ENCODE data around the gene ZCCHC14. TPM values are rescaled to one million over a fixed set of nuclear protein-coding genes. Genes with fewer than 3 reads are reported as not detected.
A peak's percentile ranks its signal among the peaks of the same experiment; 100 is the strongest.
"Not testable (repeated sequence)": the region's sequence is repeated elsewhere in the genome, so short reads cannot be mapped to it uniquely, and the experiment has no call there.

ZCCHC14 gene
- total and polyA plus RNA-seq, 5 experiments from 2014 or later: 0.37 to 33.8 (median 0.85) TPM

- H3K27me3 Mint-ChIP-seq: peaks cover 0 to 3% (median 0%) of the 10 kb centered on the region in 5 donors
- POLR2A ChIA-PET: interaction anchor here (1.0 to 4.3 kb wide), 13 partner anchors 10 to 567 kb away, joined by 3 to 50 read pairs (median 4); partner anchors contain the start of genes BANP, C16orf95, KLHDC4 and MAP1LC3B
- peaks cover 0 to 4% (median 0%) of the 10 kb centered on the region in 9 donors for H3K9me3 Mint-ChIP-seq
- H3K36me3 Mint-ChIP-seq: peaks cover 0 to 8% (median 3%) of the 10 kb centered on the region in 3 donors
- ATAC-seq (no peak), DNase-seq (peak in 1 of 10 donors; percentile 38)
- H3K4me1 Mint-ChIP-seq: peaks cover 24 to 69% (median 58%) of the 10 kb centered on the region in 4 donors
- H3K4me3 Mint-ChIP-seq: peak overlapping the region; percentile 81 to 96 (median 92)
- H3K27ac Mint-ChIP-seq: peak overlapping the region; percentile 91 to 100 (median 96)
Observed at GRCh38 chr16:87384162-87384874, 108.5 kb downstream of the ZCCHC14 start.

GRCh38 chr16:87383505-87384161, 109.2 kb downstream of the ZCCHC14 start, which contains the start of gene FBXO31:
Gene FBXO31, minus strand, starts transcription at chr16:87383776. Its CDS starts 32 bp downstream, at chr16:87383744.
- Mint-ChIP-seq H3K9me3 (peaks cover 0 to 4% (median 0%) of the 10 kb centered on the region in 9 donors), H3K27me3 (peaks cover 0 to 3% (median 0%) of the 10 kb centered on the region in 5 donors), H3K27ac (peak within 1 kb of the TSS; percentile 91 to 100 (median 96)), H3K36me3 (peaks cover 0 to 11% (median 7%) of the 10 kb centered on the region in 3 donors), H3K4me1 (peaks cover 26 to 69% (median 57%) of the 10 kb centered on the region in 4 donors), H3K4me3 (peak within 1 kb of the TSS; percentile 81 to 96 (median 92))
- POLR2A ChIA-PET: interaction anchor here (0.6 to 4.3 kb wide), 14 partner anchors 10 to 567 kb away, joined by 3 to 50 read pairs (median 4); partner anchors contain the start of genes BANP, C16orf95, KLHDC4 and MAP1LC3B
- peak; percentile 66 to 69 for ATAC-seq
- DNase-seq: peak; percentile 80 to 96 (median 92)

- Mint-ChIP-seq H3K36me3 (peaks cover 0 to 18% (median 7%) of the 10 kb centered on the region in 3 donors), H3K4me1 (peaks cover 20 to 61% (median 44%) of the 10 kb centered on the region in 4 donors), H3K4me3 (peak overlapping the region; percentile 79 to 92 (median 86)), H3K27me3 (peaks cover 0 to 3% (median 0%) of the 10 kb centered on the region in 5 donors), H3K27ac (peak overlapping the region; percentile 57 to 96 (median 88)), H3K9me3 (peaks cover 0 to 4% (median 0%) of the 10 kb centered on the region in 9 donors)
- POLR2A ChIA-PET: interaction anchor here (0.6 to 4.3 kb wide), 3 partner anchors 12 to 64 kb away, joined by 3 to 50 read pairs (median 34); partner anchors contain the start of genes C16orf95 and MAP1LC3B
- ATAC-seq (no peak), DNase-seq (peak in 1 of 10 donors; percentile 4)
Observed at GRCh38 chr16:87382023-87382785, 110.6 kb downstream of the ZCCHC14 start.

GRCh38 chr16:87380881-87381280, 111.9 kb downstream of the ZCCHC14 start:
- Mint-ChIP-seq H3K27me3 (peaks cover 0 to 3% (median 0%) of the 10 kb centered on the region in 5 donors), H3K4me1 (peaks cover 21 to 61% (median 48%) of the 10 kb centered on the region in 4 donors), H3K4me3 (peak overlapping the region; percentile 13 to 92 (median 78)), H3K36me3 (peaks cover 0 to 31% (median 7%) of the 10 kb centered on the region in 3 donors), H3K9me3 (peaks cover 0 to 4% (median 0%) of the 10 kb centered on the region in 9 donors), H3K27ac (peak overlapping the region in 8 of 10 donors; percentile 31 to 93 (median 68))
- ATAC-seq (no peak), DNase-seq (no peak)
- POLR2A ChIA-PET: interaction anchor here (4.3 kb wide), 1 partner anchor 13 kb away, joined by 50 read pairs; the partner anchor contains the start of gene MAP1LC3B

- peaks cover 23 to 61% (median 52%) of the 10 kb centered on the region in 4 donors for H3K4me1 Mint-ChIP-seq
- POLR2A ChIA-PET: interaction anchor here (0.7 kb wide), 1 partner anchor 56 kb away, joined by 4 read pairs; no protein-coding TSS in a partner anchor
Observed at GRCh38 chr16:87380403-87380802, 112.4 kb downstream of the ZCCHC14 start.

GRCh38 chr16:87379312-87379752, 113.5 kb downstream of the ZCCHC14 start:
- POLR2A ChIA-PET, DNase-seq, H3K9me3 Mint-ChIP-seq, ATAC-seq, H3K27me3 Mint-ChIP-seq: not testable (repeated sequence)
- H3K4me3 Mint-ChIP-seq: peak overlapping the region in 2 of 10 donors; percentile 24 to 29
- peaks cover 23 to 61% (median 54%) of the 10 kb centered on the region in 4 donors for H3K4me1 Mint-ChIP-seq
- peaks cover 0 to 37% (median 7%) of the 10 kb centered on the region in 3 donors for H3K36me3 Mint-ChIP-seq
- H3K27ac Mint-ChIP-seq: peak overlapping the region in 2 of 10 donors; percentile 6 to 74

More at GRCh38 chr16:87380403-87380802, 112.4 kb downstream of the ZCCHC14 start:
- Mint-ChIP-seq H3K9me3 (peaks cover 0 to 4% (median 0%) of the 10 kb centered on the region in 9 donors), H3K27me3 (peaks cover 0 to 3% (median 0%) of the 10 kb centered on the region in 5 donors), H3K36me3 (peaks cover 0 to 35% (median 7%) of the 10 kb centered on the region in 3 donors), H3K27ac (peak overlapping the region in 6 of 10 donors; percentile 5 to 93 (median 59)), H3K4me3 (peak overlapping the region in 5 of 10 donors; percentile 65 to 92 (median 81))
- DNase-seq (no peak), ATAC-seq (no peak)

- Mint-ChIP-seq H3K4me1 (peaks cover 16 to 61% (median 48%) of the 10 kb centered on the region in 4 donors), H3K36me3 (peaks cover 0 to 47% (median 4%) of the 10 kb centered on the region in 3 donors), H3K27ac (peak overlapping the region in 1 of 10 donors; percentile 37), H3K4me3 (no peak overlapping the region), H3K27me3 (no peaks in the 10 kb centered on the region), H3K9me3 (no peaks in the 10 kb centered on the region)
- ATAC-seq: no peak
- DNase-seq: no peak
- POLR2A ChIA-PET: no interaction called here
Observed at GRCh38 chr16:87376660-87377059, 116.2 kb downstream of the ZCCHC14 start.

- POLR2A ChIA-PET: interaction anchor here (0.6 kb wide), 1 partner anchor 10 kb away, joined by 3 read pairs; no protein-coding TSS in a partner anchor
- Mint-ChIP-seq H3K36me3 (peaks cover 0 to 41% (median 4%) of the 10 kb centered on the region in 3 donors), H3K4me1 (peaks cover 15 to 59% (median 41%) of the 10 kb centered on the region in 4 donors), H3K27ac (peak overlapping the region in 1 of 10 donors; percentile 26), H3K9me3 (no peaks in the 10 kb centered on the region), H3K27me3 (no peaks in the 10 kb centered on the region), H3K4me3 (no peak overlapping the region)
- DNase-seq (no peak), ATAC-seq (no peak)
Observed at GRCh38 chr16:87375426-87376135, 117.2 kb downstream of the ZCCHC14 start.

- H3K4me3 Mint-ChIP-seq: no peak overlapping the region
- DNase-seq: no peak
- H3K27me3 Mint-ChIP-seq: no peaks in the 10 kb centered on the region
- no peaks in the 10 kb centered on the region for H3K9me3 Mint-ChIP-seq
- no peak for ATAC-seq
- H3K4me1 Mint-ChIP-seq: peaks cover 16 to 56% (median 45%) of the 10 kb centered on the region in 4 donors
- no peak overlapping the region for H3K27ac Mint-ChIP-seq
- POLR2A ChIA-PET: no interaction called here
- H3K36me3 Mint-ChIP-seq: peaks cover 0 to 39% (median 4%) of the 10 kb centered on the region in 3 donors
Observed at GRCh38 chr16:87374313-87374712, 118.5 kb downstream of the ZCCHC14 start.

- DNase-seq (no peak), ATAC-seq (no peak)
- Mint-ChIP-seq H3K27me3 (no peaks in the 10 kb centered on the region), H3K4me3 (no peak overlapping the region), H3K36me3 (peaks cover 0 to 35% (median 0%) of the 10 kb centered on the region in 3 donors), H3K27ac (no peak overlapping the region), H3K4me1 (peaks cover 19 to 69% (median 57%) of the 10 kb centered on the region in 4 donors), H3K9me3 (no peaks in the 10 kb centered on the region)
- POLR2A ChIA-PET: no interaction called here
Observed at GRCh38 chr16:87372305-87372704, 120.5 kb downstream of the ZCCHC14 start.
